Karpas-422 (cell line): Measurements from ENCODE around the gene AKT1S1. TPM values are rescaled to one million over a fixed set of nuclear protein-coding genes. Genes with fewer than 3 reads are reported as not detected.

Source experiments
- DNase-seq: peaks from one replicate; pipeline ENCODE4 v3.0.0-alpha.2; 2015
- H2AFZ ChIP-seq: fragments of 200-600 bp; sonication (generic); 2 replicates; pipeline ENCODE4 v1.6.1; 2014; ENCODE audit warnings: antibody characterized with exemption, low read length, mixed read lengths
- H3K27ac ChIP-seq: fragments of 200-600 bp; sonication (generic); 2 replicates; pipeline ENCODE4 v1.5.1; 2014; ENCODE audit warnings: mild to moderate bottlenecking, low read length, moderate library complexity
- H3K27me3 ChIP-seq: fragments of 200-600 bp; sonication (generic); 2 replicates; pipeline ENCODE4 v1.6.1; 2014; ENCODE audit warnings: low read length, mixed read lengths
- H3K36me3 ChIP-seq: fragments of 200-600 bp; sonication (generic); 2 replicates; pipeline ENCODE4 v1.6.1; 2014; ENCODE audit warnings: low read length, mixed read lengths; ENCODE audit not compliant: insufficient read depth
- H3K4me1 ChIP-seq: fragments of 200-600 bp; sonication (generic); 2 replicates; pipeline ENCODE4 v1.6.1; 2014; ENCODE audit warnings: mild to moderate bottlenecking, low read length, mixed read lengths
- H3K4me2 ChIP-seq: fragments of 200-600 bp; sonication (generic); 2 replicates; pipeline ENCODE4 v1.6.1; 2014; ENCODE audit warnings: low read length, low read depth, mild to moderate bottlenecking; ENCODE audit not compliant: poor library complexity, severe bottlenecking
- H3K4me3 ChIP-seq: fragments of 200-600 bp; sonication (generic); 2 replicates; pipeline ENCODE4 v1.5.1; 2014; ENCODE audit warnings: mild to moderate bottlenecking, antibody characterized with exemption, low read length, mixed read lengths
- H3K79me2 ChIP-seq: fragments of 200-600 bp; sonication (generic); 2 replicates; pipeline ENCODE4 v1.6.1; 2014; ENCODE audit warnings: mild to moderate bottlenecking, low read length, mixed read lengths
- H3K9ac ChIP-seq: fragments of 200-600 bp; sonication (generic); 2 replicates; pipeline ENCODE4 v1.6.0; 2014; ENCODE audit warnings: low read length
- H3K9me2 ChIP-seq: fragments of 200-600 bp; sonication (generic), shearing (Covaris generic); replicated peaks from 2 replicates; pipeline ENCODE4 v1.6.0; 2014; ENCODE audit warnings: mild to moderate bottlenecking, low read length, moderate library complexity; ENCODE audit not compliant: insufficient read depth
- H3K9me3 ChIP-seq: fragments of 300-700, 200-600 bp; sonication (generic); 2 replicates; pipeline ENCODE4 v1.6.1; 2014; ENCODE audit warnings: low read length, mixed read lengths
- H4K20me1 ChIP-seq: fragments of 200-600 bp; sonication (generic); 2 replicates; pipeline ENCODE4 v1.6.1; 2014; ENCODE audit warnings: mild to moderate bottlenecking, antibody characterized with exemption, low read length, low read depth; ENCODE audit not compliant: insufficient read depth
- total RNA-seq: library from RNA; depleted of rRNA; stranded (reverse); fragments of >200 nt; shearing (Covaris generic); gene quantifications from 2 replicates; pipeline ENCODE4 v1.2.3, GENCODE V29; 2014; ENCODE audit warnings: low replicate concordance

Gene AKT1S1
- total RNA-seq, 1 experiment from 2014 or later, result 8.2 TPM

DNA sequence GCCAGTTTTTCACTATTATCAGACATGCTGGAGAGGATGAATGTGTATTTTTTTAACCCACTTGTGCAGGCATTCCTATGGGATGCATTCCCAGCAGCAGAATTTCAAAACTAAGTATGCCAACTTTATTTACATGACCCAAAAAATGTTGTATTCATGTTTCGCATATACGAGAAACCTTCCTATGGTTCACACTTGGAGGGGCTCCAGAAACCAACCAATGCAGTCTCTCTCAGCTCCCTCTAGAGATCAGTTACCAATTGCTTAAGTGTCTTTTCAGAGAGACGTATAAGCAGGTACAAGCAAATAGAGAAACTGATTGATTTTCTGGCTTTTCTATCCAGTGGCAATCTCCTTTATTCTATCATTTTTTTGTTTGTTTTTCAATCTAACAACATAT is 31.7 kb downstream of the AKT1S1 start:
- H3K4me1 ChIP-seq, result peaks cover 28% of the 10 kb centered on the region

DNA sequence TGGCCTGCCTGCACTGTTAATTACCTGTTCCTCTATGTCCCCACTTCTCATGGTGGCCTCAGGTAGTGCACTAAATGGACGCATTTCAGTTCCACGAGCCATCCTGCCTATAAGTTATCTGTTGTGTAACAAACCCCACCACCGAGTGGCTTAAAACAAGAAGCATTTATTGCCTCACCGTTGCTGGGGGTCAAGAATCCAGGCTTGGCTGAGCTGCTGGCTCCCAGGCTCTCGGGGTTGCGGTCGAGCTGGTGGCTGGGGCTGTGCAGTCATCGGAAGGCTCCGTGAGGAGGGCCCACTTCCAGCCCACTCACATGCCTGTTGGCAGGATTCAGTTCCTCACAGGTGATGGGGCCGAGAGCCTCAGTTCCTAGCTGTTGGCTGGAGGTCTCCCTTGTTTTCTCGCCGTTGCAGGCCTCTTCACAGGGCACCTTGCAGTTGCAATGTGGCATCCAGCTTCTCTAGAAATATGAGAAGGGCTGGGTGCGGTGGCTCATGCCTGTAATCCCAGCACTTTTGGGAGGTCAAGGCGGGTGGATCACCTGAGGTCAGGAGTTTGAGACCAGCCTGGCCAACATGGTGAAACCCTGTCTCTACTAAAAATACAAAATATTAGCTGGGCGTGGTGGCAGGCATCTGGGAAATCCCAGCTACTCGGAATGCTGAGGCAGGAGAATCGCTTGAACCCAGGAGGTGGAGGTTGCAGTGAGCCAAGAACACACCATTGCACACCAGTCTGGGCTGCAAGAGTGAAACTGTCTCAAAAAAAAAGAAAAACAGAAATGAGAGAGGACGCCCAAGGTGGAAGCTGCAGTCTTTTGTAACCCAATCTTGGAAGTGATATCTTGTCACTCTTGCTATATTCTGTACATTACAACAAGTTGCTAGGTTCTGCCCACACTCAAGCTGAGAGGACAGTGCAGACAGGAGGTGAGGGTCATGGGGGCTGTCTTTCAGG is 32.7 kb downstream of the AKT1S1 start:
- DNase-seq, result peak; percentile 59
- H3K9ac ChIP-seq, result peak overlapping the region; percentile 34; the same call in 1 of the 2 replicates
- H3K4me1 ChIP-seq, result peaks cover 22% of the 10 kb centered on the region
- no peak overlapping the region for H3K4me2 ChIP-seq
- H3K79me2 ChIP-seq, result no peaks in the 10 kb centered on the region
- H3K9me3 ChIP-seq, result no peaks in the 10 kb centered on the region; the same call in 1 of the 2 replicates
- peaks cover 5% of the 10 kb centered on the region; the same call in 1 of the 2 replicates for H3K36me3 ChIP-seq
- H3K4me3 ChIP-seq, result no peak overlapping the region
- no peaks in the 10 kb centered on the region for H3K9me2 ChIP-seq
- H3K27me3 ChIP-seq, result no peaks in the 10 kb centered on the region
- H2AFZ ChIP-seq, result no peak overlapping the region
- 0 out of 2 replicates have a peak, but pooled peaks cover 4% of the 10 kb centered on the region for H4K20me1 ChIP-seq
- H3K27ac ChIP-seq, result no peak overlapping the region

More for the DNA sequence above, 31.7 kb downstream of the AKT1S1 start:
- no peaks in the 10 kb centered on the region; the same call in 1 of the 2 replicates for H3K36me3 ChIP-seq
- H3K9me2 ChIP-seq, result no peaks in the 10 kb centered on the region
- H2AFZ ChIP-seq, result no peak overlapping the region
- H3K4me3 ChIP-seq, result no peak overlapping the region
- 0 out of 2 replicates have a peak, but pooled peaks cover 5% of the 10 kb centered on the region for H4K20me1 ChIP-seq
- peak; percentile 64 for DNase-seq
- H3K9me3 ChIP-seq, result no peaks in the 10 kb centered on the region; the same call in 1 of the 2 replicates
- H3K79me2 ChIP-seq, result no peaks in the 10 kb centered on the region
- H3K9ac ChIP-seq, result no peak overlapping the region
- H3K27ac ChIP-seq, result no peak overlapping the region
- no peaks in the 10 kb centered on the region for H3K27me3 ChIP-seq
- H3K4me2 ChIP-seq, result no peak overlapping the region

DNA sequence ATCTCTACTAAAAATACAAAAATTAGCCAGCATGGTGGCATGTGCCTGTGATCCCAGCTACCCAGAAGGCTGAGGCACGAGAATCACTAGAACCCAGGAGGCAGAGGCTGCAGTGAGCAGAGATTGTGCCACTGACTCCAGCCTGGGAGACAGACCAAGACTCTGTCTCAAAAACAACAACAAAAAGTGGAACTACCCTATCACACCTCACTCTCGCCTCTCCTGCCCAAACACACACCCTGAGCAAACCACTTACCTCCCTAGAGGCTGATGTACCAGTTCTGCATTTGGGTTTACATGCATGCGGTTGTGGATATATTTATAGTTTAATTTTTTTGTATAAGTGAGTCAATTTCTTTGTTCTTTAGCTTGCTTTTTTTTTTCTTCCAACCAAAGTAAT is 33.9 kb downstream of the AKT1S1 start:
- no peak overlapping the region for H3K4me3 ChIP-seq
- no peaks in the 10 kb centered on the region; the same call in 1 of the 2 replicates for H3K9me3 ChIP-seq
- H3K27me3 ChIP-seq, result no peaks in the 10 kb centered on the region
- 0 out of 2 replicates have a peak, but pooled peaks cover 8% of the 10 kb centered on the region for H4K20me1 ChIP-seq
- peak; percentile 79 for DNase-seq
- no peak overlapping the region for H2AFZ ChIP-seq
- H3K9me2 ChIP-seq, result no peaks in the 10 kb centered on the region
- peaks cover 22% of the 10 kb centered on the region for H3K4me1 ChIP-seq
- no peak overlapping the region for H3K27ac ChIP-seq
- H3K79me2 ChIP-seq, result no peaks in the 10 kb centered on the region
- peaks cover 6% of the 10 kb centered on the region; the same call in 1 of the 2 replicates for H3K36me3 ChIP-seq
- H3K9ac ChIP-seq, result no peak overlapping the region
- H3K4me2 ChIP-seq, result no peak overlapping the region

DNA sequence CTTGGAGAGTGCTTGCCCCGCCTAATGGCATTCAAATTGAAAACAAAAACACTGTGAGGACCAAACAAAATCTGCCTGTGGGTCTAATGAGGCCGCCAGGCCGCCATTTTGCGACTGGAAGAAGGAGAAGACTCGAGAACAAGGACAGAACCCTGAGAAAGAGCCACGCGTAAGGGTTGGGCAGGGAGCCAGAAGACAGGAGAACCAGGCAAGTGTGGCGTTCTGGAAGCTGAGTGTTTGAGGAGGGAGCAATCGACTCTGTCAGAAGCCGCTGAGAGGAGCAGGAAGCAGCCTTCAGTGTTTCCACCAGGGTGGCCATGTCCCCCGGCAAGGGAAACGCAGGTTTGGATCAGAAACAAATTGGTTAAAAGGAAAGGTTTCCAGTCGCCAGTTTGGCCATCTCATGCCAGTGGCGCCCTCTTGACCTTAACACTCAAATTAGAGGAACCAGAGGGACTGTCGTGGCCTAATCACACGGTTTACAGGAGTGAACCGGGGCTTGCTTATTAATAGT is 36.4 kb downstream of the AKT1S1 start:
- no peak overlapping the region for H3K4me2 ChIP-seq
- no peaks in the 10 kb centered on the region for H3K27me3 ChIP-seq
- H4K20me1 ChIP-seq, result 0 out of 2 replicates have a peak, but pooled peaks cover 8% of the 10 kb centered on the region
- H3K9me3 ChIP-seq, result no peaks in the 10 kb centered on the region
- H3K36me3 ChIP-seq, result peaks cover 12% of the 10 kb centered on the region; the same call in 1 of the 2 replicates
- H2AFZ ChIP-seq, result no peak overlapping the region
- no peak overlapping the region for H3K9ac ChIP-seq
- peaks cover 22% of the 10 kb centered on the region for H3K4me1 ChIP-seq
- H3K4me3 ChIP-seq, result no peak overlapping the region
- no peaks in the 10 kb centered on the region for H3K9me2 ChIP-seq
- no peak overlapping the region for H3K27ac ChIP-seq
- DNase-seq, result no peak
- H3K79me2 ChIP-seq, result no peaks in the 10 kb centered on the region

DNA sequence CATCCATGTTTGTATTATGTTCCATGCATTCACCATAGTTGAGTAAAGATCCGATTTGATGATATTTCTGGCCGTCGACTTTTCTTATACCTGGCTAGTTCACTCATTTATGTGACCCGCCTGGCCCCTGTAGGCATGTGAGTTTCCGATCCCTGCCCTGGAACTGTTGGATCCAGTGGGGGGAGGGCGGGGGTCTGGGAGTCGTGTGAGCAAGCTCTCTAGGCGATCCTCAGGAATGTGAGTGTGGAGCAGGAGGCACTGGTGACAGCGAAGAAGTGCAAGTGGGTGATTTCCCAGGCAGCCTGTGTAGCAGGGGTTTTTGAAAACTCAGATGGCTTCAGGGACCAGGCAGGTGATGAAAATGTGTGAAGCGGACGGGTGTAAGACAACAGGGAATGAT is 36.8 kb downstream of the AKT1S1 start:
- Histone ChIP-seq H3K36me3 (peaks cover 12% of the 10 kb centered on the region; the same call in 1 of the 2 replicates), H4K20me1 (0 out of 2 replicates have a peak, but pooled peaks cover 8% of the 10 kb centered on the region), H3K9me2 (no peaks in the 10 kb centered on the region)

DNA sequence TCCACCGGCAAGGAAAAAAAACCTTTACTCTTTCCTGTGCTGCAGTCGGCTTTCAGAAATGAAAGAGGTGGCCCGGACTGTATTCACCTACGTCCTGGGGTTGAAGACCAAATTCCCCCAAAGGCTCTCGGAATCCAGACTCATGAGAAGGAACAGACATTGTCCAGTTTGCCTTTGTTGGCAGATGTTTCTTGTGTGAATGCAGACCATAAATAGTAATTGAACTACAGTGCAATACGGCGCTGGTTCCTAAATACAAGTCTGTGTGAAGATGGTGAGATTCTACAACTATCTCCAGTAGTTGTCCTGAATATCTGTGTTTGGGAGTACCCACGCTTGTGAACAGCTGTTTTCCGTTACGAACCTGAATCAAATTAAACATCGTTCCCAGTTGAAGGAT is 37.4 kb downstream of the AKT1S1 start:
- H3K27me3 ChIP-seq, result no peaks in the 10 kb centered on the region
- H3K9me2 ChIP-seq, result no peaks in the 10 kb centered on the region
- peaks cover 12% of the 10 kb centered on the region; the same call in 1 of the 2 replicates for H3K36me3 ChIP-seq

More for the DNA sequence above, 36.8 kb downstream of the AKT1S1 start:
- H3K4me2 ChIP-seq, result no peak overlapping the region
- H3K79me2 ChIP-seq, result no peaks in the 10 kb centered on the region
- H3K4me1 ChIP-seq, result peaks cover 22% of the 10 kb centered on the region
- H2AFZ ChIP-seq, result no peak overlapping the region
- DNase-seq, result no peak
- no peak overlapping the region for H3K9ac ChIP-seq
- H3K27me3 ChIP-seq, result no peaks in the 10 kb centered on the region
- no peaks in the 10 kb centered on the region for H3K9me3 ChIP-seq
- H3K27ac ChIP-seq, result no peak overlapping the region
- no peak overlapping the region for H3K4me3 ChIP-seq

DNA sequence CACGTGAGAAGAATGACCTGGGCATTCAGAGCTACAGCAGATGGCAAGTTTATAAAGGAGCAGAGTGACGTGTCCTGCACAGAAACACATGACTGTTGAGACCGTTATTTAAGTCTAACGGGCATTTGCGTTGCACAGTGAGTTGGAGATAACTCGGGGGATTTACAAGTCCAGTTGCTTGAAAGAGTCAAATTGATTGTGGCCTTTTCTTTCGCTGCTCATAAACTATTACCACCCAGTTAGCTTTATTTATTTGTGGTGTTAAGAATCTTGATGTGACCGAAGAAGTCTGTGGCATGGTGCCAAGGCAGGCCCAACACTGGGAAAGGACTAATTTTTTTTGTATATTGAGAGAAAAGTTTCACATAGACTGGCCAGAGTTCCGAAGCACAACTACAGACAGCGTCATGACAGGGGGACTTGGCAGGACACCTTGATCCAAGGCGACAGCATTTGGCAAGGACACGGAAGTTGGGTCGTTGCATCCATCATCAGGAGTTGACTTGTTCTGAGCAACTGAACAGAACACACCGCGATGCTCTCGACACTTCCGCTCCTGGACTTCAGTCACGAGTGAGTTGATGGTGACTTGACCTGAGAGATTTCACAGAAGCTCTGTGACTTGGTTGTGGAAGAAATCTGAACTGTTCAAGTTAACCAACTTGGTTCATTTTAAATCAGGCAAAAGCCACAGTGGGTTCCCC is 38.1 kb downstream of the AKT1S1 start:
- Histone ChIP-seq H3K4me1 (peaks cover 14% of the 10 kb centered on the region), H3K9me2 (no peaks in the 10 kb centered on the region), H3K27ac (no peak overlapping the region), H3K9ac (no peak overlapping the region), H3K4me3 (no peak overlapping the region), H3K9me3 (no peaks in the 10 kb centered on the region), H4K20me1 (0 out of 2 replicates have a peak, but pooled peaks cover 8% of the 10 kb centered on the region), H2AFZ (no peak overlapping the region), H3K36me3 (peaks cover 12% of the 10 kb centered on the region; the same call in 1 of the 2 replicates), H3K27me3 (no peaks in the 10 kb centered on the region), H3K4me2 (no peak overlapping the region), H3K79me2 (no peaks in the 10 kb centered on the region)
- DNase-seq, result no peak

More for the DNA sequence above, 37.4 kb downstream of the AKT1S1 start:
- 0 out of 2 replicates have a peak, but pooled peaks cover 8% of the 10 kb centered on the region for H4K20me1 ChIP-seq
- H3K4me1 ChIP-seq, result peaks cover 21% of the 10 kb centered on the region
- no peak overlapping the region for H3K4me3 ChIP-seq
- no peaks in the 10 kb centered on the region for H3K79me2 ChIP-seq
- no peak overlapping the region for H3K9ac ChIP-seq
- no peaks in the 10 kb centered on the region for H3K9me3 ChIP-seq
- no peak overlapping the region for H3K27ac ChIP-seq
- DNase-seq, result no peak
- no peak overlapping the region for H2AFZ ChIP-seq
- H3K4me2 ChIP-seq, result no peak overlapping the region
